Adipose tissue (tissue), 3 donors: ENCODE measurements around the gene RAB6B. TPM values are rescaled to one million over a fixed set of nuclear protein-coding genes. Genes with fewer than 3 reads are reported as not detected.

ENCODE experiments used
- polyA plus RNA-seq, 3 donors: library from polyadenylated mRNA; stranded (reverse); fragments of 200-250 nt; gene quantifications; one replicate each; pipeline ENCODE4 v1.2.3, GENCODE V29; 2013
- donor health status: healthy with polysubstance abuse.
- donor health status: Bipolar disorder and iron deficiency.
- donor health status: healthy.

The RAB6B gene
- polyA plus RNA-seq, 3 donors: 3.2 to 8.1 (median 3.5) TPM

Other genes with a start within 250 kb of the RAB6B start
- gene TOPBP1, start 233.9 kb downstream of the RAB6B start, polyA plus RNA-seq: 10 to 100 TPM in 1 of 3 donors, 1 to 10 TPM in 2; 5.2 to 10.0 (median 6.9) TPM
- gene TF, start 149.5 kb downstream of the RAB6B start, polyA plus RNA-seq: 10 to 100 TPM in 2 of 3 donors, 1 to 10 TPM in 1; 1.3 to 72.4 (median 63.7) TPM
- 10 to 100 TPM; 14.8 to 67.9 (median 27.4) TPM for gene SRPRB, start 90.1 kb downstream of the RAB6B start, polyA plus RNA-seq
- gene SLCO2A1, start 134.0 kb upstream of the RAB6B start, polyA plus RNA-seq: 10 to 100 TPM in 1 of 3 donors, 1 to 10 TPM in 2; 5.2 to 33.5 (median 6.3) TPM